Cardiac fibroblast (primary cell): Measurements from ENCODE around the gene RNASE11.

Experiments used
- DNase-seq, 2 donors: peaks; one replicate each; pipeline versions ENCODE4 v3.0.0 to v3.0.0-alpha.2; 2010; ENCODE audit warnings: low read depth in 2 of 2
- H3K4me3 ChIP-seq, 2 donors: replicated peaks in 1 of 2; 1 replicate in 1 of 2; 2 replicates in 1 of 2; pipeline ENCODE4 v1.5.1; 2011; ENCODE audit warnings: low read depth in 2 of 2, low read length in 2 of 2, mild to moderate bottlenecking in 2 of 2, moderate library complexity in 1 of 2
- CTCF ChIP-seq: IDR thresholded peaks from one replicate; pipeline ENCODE4 v1.5.1; 2011; ENCODE audit warnings: low read depth, mild to moderate bottlenecking, low read length, inconsistent platforms

Gene RNASE11

GRCh38 chr14:20553024-20553423 lies 34.8 kb downstream of the RNASE11 start:
- no peak for TF ChIP-seq CTCF
- DNase-seq, result no peak
- H3K4me3 ChIP-seq, result no peak overlapping the region

GRCh38 chr14:20551606-20552005 lies 36.2 kb downstream of the RNASE11 start:
- H3K4me3 ChIP-seq, result no peak overlapping the region
- DNase-seq, result no peak
- no peak for TF ChIP-seq CTCF

DNA sequence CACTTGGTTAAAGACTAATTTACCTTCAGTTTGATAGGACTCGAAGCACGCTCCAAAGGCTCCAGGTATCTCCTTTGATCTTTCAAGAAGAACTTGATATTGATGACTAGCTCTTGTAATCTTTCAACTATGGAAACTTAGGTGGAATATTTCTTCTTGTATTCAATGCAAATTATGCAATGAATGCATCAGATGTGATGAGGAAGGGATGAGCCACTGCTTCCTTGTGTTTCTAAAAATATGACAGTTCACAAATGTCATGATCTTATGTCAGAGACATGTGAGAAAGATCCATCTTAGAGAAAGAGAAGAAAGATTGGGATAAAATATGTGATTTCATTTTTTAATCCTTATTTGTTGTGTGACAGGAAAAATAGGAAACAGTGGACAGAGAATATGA lies 36.9 kb downstream of the RNASE11 start:
- no peak overlapping the region for H3K4me3 ChIP-seq
- no peak for TF ChIP-seq CTCF
- DNase-seq, result no peak

- DNase-seq, result no peak
- no peak overlapping the region for H3K4me3 ChIP-seq
- TF ChIP-seq CTCF, result no peak
Measured at GRCh38 chr14:20548414-20549158, 39.2 kb downstream of the RNASE11 start.

DNA sequence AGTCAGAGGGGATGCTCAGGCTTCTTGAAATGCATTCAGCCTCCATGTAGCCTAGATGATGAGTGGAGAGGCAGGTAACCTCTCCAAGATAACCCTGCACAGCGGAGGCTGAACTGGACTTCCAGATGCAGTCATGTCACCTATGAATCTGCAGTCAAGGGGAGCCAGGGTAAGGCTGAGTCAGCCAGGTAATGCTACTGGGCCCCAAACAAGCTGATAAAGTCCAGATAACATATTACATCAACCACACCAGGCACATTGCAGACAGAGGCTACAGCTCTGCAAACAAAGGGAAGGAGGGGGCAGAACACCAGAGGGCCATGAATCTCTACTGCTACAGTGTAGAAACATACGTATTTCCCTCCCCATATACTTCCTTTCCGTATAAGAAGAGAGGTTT lies 40.9 kb downstream of the RNASE11 start:
- TF ChIP-seq CTCF, result no peak
- DNase-seq, result no peak
- H3K4me3 ChIP-seq, result no peak overlapping the region

DNA sequence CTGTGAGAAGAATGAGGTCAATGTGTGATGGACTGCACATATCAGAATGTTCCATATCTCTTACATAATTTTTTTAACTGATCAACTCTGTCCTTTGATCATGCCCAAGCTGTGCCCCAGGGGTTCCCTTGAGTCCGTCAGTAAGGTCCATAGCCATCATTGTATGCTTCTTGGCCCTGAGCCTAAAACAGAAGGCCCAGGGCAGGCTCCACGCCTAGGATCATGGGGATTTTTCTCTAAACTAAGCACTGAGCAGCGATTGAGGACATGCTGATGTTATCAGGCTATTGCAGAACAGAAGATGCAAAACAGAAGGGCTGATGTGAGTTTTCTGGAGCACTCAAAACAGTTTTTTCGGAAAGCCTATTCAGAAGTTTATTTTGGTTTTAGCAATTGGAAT lies 47.9 kb downstream of the RNASE11 start:
- TF ChIP-seq CTCF, result no peak
- H3K4me3 ChIP-seq, result no peak overlapping the region
- no peak for DNase-seq
